Measurements from ENCODE around the gene ACOXL. TPM values are rescaled to one million over a fixed set of nuclear protein-coding genes. Genes with fewer than 3 reads are reported as not detected.

Gene ACOXL
- total and polyA plus RNA-seq, 9 of the 15 experiments (the other 6 are each of a cell fraction or from before 2014, with no cell fraction given): 0.31 to 0.56 TPM; not detected in 7

GRCh38 chr2:111121028-111121827, 388.9 kb downstream of the ACOXL start (continued):
- TF ChIP-seq RBM25 (IDR thresholded peaks at IDR 0.05; ENCODE audit: low read depth, low read length, severe bottlenecking) (no peak), ELF4 (CRISPR knock-in tag; IDR thresholded peaks at IDR 0.05) (no peak), TOE1 (IDR thresholded peaks at IDR 0.05; ENCODE audit: borderline replicate concordance) (no peak), TOE1 (CRISPR knock-in tag; IDR thresholded peaks at IDR 0.05; ENCODE audit: borderline replicate concordance, low read depth) (no peak), HOXB6 (CRISPR knock-in tag; IDR thresholded peaks at IDR 0.05; ENCODE audit: borderline replicate concordance) (no peak), CEBPB (tag; IDR thresholded peaks at IDR 0.05) (no peak), ZNF280B (CRISPR knock-in tag; IDR thresholded peaks at IDR 0.05) (no peak), PREB (CRISPR knock-in tag; IDR thresholded peaks at IDR 0.05) (no peak), KDM5B (IDR thresholded peaks at IDR 0.05; ENCODE audit: insufficient replicate concordance, low read depth, low read length) (peak; percentile 62), FOXM1 (IDR thresholded peaks at IDR 0.05; ENCODE audit: low read depth) (no peak), FOXM1 (CRISPR knock-in tag; IDR thresholded peaks at IDR 0.05; ENCODE audit: low read depth) (no peak), MTA1 (IDR thresholded peaks at IDR 0.05; ENCODE audit: borderline replicate concordance) (no peak), PML (IDR thresholded peaks at IDR 0.05; ENCODE audit: low read length) (no peak), NBN (IDR thresholded peaks at IDR 0.05; ENCODE audit: low read depth) (no peak), STAT5A (IDR thresholded peaks at IDR 0.05; ENCODE audit: borderline replicate concordance, low read length) (no peak), MXI1 (IDR thresholded peaks at IDR 0.05; ENCODE audit: low read depth, low read length) (no peak), TAF9B (IDR thresholded peaks at IDR 0.05; ENCODE audit: partially characterized antibody) (no peak), ZBTB49 (CRISPR knock-in tag; IDR thresholded peaks at IDR 0.05; ENCODE audit: borderline replicate concordance) (no peak), SIRT6 (IDR thresholded peaks at IDR 0.05; ENCODE audit: low read depth, low read length) (no peak)
- TF ChIP-seq, protein P1, sequence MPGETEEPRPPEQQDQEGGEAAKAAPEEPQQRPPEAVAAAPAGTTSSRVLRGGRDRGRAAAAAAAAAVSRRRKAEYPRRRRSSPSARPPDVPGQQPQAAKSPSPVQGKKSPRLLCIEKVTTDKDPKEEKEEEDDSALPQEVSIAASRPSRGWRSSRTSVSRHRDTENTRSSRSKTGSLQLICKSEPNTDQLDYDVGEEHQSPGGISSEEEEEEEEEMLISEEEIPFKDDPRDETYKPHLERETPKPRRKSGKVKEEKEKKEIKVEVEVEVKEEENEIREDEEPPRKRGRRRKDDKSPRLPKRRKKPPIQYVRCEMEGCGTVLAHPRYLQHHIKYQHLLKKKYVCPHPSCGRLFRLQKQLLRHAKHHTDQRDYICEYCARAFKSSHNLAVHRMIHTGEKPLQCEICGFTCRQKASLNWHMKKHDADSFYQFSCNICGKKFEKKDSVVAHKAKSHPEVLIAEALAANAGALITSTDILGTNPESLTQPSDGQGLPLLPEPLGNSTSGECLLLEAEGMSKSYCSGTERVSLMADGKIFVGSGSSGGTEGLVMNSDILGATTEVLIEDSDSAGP (CRISPR knock-in tag; IDR thresholded peaks at IDR 0.05): no peak
- TF ChIP-seq, protein P2, sequence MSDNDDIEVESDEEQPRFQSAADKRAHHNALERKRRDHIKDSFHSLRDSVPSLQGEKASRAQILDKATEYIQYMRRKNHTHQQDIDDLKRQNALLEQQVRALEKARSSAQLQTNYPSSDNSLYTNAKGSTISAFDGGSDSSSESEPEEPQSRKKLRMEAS (CRISPR knock-in tag; IDR thresholded peaks at IDR 0.05): peak; percentile 78

All from K562 (cell line).